Kidney tubule cell (primary cell): ENCODE results near the gene EIF1AD.
"Not testable (repeated sequence)": the region's sequence is repeated elsewhere in the genome, so short reads cannot be mapped to it uniquely, and the experiment has no call there.

ENCODE experiments used
- DNase-seq: peaks from one replicate; pipeline ENCODE4 v3.0.0-alpha.2; 2018; ENCODE audit warnings: low spot score

The EIF1AD gene

DNA sequence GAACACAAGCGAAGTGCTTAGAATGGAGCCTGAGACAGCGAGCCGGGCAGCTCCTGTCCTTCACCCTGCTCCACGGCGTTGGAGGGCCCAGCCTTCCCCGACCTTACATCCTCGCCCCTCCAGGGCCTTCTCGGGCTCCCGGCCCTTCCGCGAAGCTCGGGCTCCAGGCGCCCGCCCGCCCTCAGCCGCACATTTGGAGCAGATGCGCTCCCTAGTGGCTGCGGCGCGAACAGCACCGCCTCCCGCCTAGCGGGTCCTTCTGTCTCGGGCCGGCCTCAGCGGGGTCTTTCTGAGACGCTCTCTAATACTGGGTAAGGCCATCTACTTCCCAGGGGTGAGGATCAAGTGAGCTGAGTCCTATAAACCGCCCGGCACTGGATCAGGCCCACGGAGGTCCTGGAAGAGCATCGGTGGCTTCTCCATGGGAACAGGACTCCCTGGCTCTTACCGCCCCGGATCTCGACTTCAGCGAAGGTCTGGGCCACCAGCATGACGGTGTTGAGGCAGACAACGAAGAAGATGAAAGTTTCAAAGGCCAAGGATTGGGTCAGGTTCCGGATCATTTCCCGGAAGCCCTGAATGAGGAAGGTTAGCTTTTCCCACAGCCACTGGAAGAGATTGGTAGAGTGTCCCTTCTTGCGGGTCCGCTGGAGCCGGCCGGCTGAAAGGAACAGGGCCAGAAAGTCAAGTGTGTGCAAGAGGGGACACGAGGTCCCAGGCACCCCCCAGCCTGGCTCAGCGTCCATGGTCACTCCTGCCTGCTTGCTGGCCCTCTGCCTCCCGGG is 20.6 kb upstream of the EIF1AD start:
- DNase-seq = peak; percentile 72

DNA sequence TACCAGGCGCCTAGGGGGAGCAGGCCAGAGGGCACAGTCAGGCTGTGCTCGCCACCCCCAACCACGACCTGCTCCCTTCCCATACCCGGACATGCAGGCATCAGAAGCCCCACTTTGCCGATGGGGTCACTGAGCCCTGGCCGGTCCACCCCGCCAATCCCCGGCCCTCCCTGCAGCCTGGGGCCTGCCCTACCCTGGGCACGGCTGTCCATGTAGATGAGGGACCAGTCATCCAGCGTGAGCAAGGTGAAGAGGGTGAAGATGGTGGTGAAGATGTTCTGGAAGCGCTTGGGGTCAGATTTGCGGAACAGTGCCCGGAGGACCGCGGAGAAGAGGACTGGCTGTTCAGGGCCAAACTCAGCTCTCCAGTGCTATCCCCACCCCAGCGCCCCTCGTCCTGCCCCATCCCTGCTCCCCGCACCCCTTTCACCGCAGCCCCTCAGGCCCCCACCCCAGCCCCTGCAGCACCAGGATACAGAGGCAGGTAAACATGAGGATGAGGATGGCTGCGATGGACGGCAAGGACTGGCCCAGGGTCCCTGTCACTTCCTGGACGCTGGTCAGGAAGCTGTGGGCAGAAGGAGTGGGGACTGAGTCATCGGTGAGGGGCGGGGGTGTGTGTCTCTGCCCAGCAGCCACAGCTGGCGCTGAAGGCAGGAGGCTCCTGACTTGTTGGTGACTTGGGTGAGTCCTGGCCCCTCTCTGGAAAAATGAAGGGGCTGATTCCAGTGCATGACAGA is 18.8 kb upstream of the EIF1AD start:
- peak; percentile 85 for DNase-seq

- DNase-seq = no peak
These were observed 18.3 kb upstream of the EIF1AD start for GRCh38 chr11:66020212-66020611.

DNA sequence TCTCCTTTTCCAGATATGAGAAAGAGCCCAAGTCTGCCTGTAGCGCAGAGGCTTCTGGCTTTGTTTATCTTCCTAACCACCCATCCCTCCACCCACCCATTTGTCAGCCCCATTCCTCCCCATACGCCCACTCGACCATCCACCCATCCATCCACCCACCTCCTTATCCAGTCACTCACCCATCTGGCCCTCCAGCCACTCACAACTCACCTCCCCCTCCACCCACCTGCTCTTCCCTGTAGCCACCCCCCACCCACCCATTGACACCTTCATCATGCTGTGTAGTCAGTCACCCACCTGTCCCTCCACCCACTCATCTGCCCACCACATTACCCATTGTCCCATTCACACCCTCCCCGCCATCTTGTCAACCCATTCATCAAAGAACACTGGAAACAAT is 15.4 kb upstream of the EIF1AD start:
- DNase-seq = no peak

GRCh38 chr11:66016793-66017177 is 14.8 kb upstream of the EIF1AD start:
- DNase-seq = no peak

DNA sequence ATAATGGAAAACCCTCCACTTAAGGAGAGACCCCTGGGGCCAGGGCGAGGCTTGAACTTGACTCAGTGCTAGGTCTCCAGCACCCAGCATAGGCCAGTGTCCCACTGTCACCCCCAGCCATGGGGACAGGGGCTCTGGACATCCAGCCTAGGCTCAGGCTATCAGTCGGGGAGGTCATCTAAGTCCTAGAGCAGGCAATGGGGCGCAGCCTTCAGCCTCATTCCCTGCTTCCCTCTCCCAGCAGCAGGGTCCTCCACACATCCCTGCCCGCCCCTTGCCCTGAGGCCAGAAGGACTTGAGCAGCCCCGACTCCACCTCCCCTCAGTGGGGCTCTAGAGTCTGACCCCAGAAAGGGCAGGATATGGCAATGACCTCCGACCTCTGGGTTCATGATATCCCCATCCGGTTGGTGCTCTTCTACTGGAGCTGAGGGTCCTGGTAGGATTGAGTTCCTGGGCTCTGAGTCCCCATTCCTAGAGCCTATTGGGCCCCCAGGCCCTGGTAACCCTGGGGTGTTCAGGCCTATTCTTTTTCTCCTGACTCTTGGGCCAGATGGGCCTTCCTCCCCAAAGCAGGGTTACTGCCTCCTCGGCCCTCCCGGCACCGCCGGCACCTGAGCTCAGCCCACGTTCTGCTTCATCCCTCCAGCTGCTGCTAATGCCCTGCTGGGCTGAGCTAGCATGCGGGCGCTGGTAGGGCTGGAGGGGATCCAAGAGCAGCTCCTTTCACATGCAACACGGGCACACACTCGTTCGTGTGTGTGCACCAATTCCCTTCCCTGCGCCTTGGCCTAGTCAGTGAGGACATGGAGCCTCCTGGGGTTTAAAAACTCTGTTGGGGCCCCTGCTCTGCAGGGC is 14.2 kb upstream of the EIF1AD start:
- DNase-seq = no peak

DNA sequence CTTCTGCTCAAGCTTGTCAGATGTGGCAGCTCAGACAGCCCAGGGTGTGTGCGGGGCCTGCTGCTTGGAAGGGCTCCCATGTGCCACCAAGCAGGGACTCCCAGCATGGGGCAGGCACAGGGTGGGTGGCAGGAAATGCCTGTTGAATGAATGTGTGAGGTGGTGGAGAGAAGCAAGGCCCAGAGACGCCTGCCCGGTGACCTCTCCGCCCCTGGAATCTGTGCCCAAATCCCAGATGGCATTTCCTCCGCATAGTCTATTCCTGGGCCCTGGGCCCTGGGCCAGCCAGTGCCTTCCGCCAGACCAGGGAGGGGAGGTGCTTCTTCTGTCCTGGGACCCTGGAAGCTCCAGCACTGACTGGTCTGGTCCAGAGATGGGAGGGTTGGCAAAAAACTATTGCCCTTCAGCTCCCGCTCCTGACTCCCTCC is 13.5 kb upstream of the EIF1AD start:
- peak; percentile 93 for DNase-seq

DNA sequence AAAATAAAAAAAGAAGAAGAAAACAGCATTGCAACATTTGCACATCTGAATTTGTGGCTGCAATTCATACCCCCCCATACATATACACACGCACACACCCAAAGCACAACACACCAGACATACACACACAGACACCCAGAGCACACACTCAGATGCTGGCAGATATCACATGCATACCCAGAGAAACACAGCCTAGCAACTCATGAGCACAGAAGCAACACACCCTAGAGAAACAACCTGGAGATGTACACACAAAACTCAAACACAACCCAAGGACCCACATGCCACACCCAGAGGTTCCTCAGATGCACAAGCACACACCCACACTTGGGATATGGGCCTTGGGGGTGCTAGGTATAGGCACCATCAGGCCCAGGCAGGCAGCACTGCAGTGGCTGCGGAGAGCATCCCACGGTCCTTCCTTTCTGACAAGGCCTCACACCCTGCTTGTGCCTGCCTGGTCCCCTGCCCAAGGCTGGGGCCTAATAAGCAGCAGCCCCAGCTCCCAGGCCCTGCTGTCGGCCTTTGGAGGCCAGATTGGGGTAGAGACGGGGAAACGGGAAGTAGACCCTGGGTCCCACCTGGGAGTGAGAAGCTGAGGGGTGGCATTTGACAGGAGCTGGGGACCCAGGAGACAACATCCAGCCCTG is 13.0 kb upstream of the EIF1AD start:
- peak; percentile 38 for DNase-seq

DNA sequence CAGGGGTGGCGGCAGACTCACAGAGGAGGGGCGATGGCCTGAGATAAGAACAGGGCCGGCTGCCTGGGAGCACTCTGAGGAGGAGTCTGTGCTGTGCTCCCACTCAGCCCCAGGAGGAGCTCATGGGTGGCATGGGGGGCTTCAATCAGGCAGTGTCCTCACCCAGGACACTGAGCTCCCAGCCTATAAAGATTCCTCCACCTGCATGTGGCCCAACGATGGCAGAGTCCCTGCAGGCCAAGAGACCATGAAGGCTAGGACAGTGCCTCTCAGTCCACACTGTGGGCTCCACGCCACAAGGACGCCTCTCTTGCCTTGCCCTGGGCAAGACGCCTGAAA is 11.8 kb upstream of the EIF1AD start:
- DNase-seq = no peak

DNA sequence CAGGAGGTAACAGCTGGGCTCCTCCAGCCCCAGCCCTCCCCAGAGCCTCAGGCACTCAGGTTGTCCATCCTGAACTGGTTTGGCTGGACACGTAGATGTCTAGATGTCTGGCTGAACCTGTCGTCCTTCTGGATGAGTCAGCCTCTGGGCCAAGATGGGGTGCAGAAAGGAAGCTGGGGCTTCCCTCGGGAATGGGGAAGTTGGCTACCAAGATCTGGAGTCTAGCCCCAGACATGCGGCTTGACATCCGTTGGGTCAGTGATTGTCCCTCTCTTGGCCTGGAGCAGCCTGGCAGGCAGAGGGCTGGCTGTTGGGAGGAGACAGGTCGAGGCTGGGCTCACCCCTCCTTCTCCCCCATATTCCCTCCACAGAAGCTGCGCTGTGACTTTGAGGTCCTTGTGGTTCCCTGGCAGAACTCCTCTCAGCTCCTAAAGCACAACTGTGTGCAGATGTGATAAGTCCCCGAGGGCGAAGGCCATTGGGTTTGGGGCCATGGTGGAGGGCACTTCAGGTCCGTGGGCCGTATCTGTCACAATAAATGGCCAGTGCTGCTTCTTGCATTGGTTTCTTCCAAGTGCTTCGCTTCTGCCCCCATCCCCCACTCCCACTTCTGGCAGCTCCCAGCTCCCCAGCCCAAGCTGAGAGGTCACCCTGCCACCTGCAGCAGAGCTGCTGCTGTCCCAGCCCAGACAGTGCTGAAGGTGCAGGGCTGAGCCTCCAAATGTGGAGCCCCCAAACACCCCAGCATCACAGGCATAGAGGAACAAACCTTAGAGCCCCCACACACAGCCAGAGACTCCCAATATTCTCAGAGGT is 11.2 kb upstream of the EIF1AD start:
- DNase-seq = peak; percentile 84

- peak; percentile 20 for DNase-seq
These were observed 10.5 kb upstream of the EIF1AD start for GRCh38 chr11:66012371-66012945.

GRCh38 chr11:66011785-66012303 is 9.9 kb upstream of the EIF1AD start, which contains the start of gene CST6:
Gene CST6 (plus strand): TSS chr11:66012008. CDS start chr11:66012045, 37 bp downstream.
- peak; percentile 38 for DNase-seq

DNA sequence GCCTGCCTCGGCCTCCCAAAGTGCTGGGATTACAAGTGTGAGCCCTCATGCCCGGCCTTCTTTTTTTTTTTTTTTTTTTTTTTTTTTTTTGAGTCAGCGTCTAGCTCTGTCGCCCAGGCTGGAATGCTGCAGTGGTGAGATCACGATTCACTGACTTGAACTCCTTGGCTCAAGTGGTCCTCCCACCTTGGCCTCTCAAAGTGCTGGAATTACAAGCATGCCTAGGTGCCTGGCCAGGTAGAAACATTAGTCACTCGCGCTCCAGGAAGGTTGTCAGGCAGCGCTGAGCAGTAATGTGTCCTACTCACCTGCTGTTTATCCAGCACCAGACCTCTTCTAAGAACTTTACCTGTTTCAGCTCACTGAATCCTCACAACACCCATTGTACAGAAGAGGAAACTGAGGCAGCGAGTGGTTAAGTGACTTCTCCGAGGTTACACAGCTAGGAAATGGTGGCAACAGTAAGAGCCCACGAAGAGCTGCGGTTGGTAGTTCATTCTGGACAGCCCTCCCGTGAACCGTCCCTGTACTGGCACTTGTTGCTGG is 9.4 kb upstream of the EIF1AD start:
- DNase-seq = peak; percentile 99

- not testable (repeated sequence) for DNase-seq
These were observed 8.1 kb upstream of the EIF1AD start for GRCh38 chr11:66010036-66010435.

DNA sequence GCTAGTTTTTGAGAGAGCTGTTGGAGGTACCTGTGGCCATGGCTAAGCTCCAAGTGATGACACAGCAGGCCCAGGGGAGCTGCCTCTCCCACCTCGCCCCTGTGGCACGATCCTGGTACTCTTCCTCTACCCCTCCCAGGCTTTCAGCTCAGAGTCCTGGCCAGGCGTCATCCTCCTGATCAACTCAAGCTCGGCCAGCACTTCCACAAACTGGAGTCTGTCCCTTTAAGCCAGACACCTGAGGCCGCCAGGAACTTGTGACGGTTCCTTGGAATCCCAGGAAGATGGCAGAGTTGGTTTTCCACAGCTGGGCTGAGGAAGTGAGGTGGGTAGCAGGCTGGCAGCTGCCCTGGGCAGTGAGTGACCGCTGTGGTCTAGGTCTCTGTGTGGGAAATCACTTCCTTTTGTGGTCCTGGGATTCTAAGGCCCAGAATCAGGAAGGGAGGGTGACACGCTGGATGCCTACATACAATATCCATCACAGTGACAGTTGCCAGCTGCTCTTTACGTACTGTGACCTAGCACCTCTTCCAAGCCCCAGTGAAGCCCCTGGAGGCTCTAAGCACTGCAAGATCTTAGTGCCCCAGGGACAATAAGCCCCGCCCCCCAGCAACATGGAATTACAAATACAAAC is 6.6 kb upstream of the EIF1AD start:
- peak; percentile 78 for DNase-seq

DNA sequence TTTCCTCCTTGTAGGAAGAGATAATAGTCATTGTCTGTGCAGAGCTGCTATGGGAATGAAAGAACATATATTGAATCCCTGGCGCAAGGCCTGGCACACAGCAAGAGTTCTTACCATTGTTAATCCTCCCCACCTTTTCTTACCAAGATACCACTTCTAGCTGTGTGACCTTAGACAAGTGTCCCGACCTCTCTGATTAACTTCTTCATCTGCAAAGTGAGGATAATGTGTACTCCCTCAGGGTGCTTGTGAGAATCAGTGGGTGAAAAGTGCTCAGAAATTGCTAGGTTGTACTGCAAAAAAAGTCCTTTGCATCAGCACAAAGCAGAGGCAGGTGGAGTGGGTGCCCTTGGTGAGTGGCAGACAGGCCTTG is 6.1 kb upstream of the EIF1AD start:
- DNase-seq = no peak

DNA sequence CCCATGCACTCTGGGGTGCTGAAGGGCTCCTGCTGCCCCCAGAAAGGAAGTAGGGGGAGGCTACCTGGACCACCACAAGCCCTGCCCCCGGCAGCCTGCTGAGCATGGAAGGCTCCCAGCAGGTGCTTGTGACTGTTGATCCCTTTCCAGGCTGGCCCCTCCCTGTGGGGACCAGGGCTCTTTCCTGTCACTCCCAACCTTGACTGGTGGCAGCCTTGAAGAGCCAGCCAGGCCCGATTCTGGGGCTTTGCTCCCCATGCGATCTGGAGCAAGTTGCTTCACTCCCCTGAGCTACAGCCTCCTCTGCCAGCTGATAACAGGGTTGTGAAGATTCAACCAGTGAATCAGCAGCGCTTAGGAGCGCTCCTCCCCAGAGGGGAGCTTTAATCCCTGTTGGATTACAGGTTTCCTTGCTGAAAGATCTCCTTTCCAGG is 5.3 kb upstream of the EIF1AD start:
- no peak for DNase-seq

DNA sequence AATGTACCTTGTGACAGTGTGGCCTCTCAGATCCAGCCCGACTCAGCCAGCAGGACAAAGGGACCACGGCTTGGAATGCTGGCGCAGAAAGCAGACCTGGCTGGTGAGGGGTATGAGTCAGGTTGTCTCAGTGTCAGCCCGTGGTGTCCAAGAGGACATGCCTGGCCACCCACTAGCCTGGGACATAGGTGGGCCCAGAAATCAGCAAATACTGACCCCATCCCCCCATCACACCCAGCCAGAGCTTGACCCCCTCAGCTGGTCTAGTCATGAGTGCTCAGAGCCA is 4.9 kb upstream of the EIF1AD start:
- peak; percentile 75 for DNase-seq

GRCh38 chr11:66006134-66006890 is 4.4 kb upstream of the EIF1AD start:
- peak; percentile 14 for DNase-seq
